Ecto neural progenitor cell (in vitro differentiated cells): Measurements from ENCODE around the gene RAI1.
A peak's percentile ranks its signal among the peaks of the same experiment; 100 is the strongest.

Source experiments
- DNase-seq: peaks from one replicate; pipeline ENCODE4 v3.0.0-alpha.2; 2018; ENCODE audit warnings: low spot score

Gene RAI1

DNA sequence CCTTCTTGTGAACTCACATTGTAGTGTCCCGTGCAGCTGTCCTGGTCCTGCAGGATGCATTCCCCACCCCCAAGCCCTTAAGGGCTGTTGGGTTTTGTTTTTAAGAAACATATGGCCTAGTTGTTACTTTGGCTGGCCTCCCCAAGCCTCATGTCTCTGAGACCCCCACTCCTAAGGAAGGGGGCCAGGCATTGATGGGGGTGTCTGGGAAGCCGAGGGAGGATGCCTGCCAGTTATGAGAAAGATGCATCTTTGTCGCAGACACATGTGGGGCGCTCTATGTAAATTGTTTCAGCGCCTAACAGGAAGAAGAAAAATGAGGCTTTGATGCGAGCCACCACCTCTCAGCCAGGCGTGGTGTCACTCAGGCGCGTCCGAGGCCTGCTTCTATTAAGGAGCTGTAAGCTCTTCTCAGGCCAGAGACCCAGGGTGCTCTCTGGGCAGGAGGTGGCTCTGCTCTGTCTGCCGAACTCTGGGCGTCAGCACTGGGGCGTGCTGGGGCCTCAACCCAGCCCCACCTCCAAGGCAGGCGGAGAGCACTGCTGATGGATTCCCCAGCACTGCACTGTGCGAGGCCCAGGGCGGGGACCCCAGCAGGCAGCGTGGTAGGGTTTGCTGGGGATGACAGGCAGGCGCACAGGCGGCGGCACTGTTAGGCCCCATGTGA is 85.0 kb downstream of the RAI1 start:
- no peak for DNase-seq

DNA sequence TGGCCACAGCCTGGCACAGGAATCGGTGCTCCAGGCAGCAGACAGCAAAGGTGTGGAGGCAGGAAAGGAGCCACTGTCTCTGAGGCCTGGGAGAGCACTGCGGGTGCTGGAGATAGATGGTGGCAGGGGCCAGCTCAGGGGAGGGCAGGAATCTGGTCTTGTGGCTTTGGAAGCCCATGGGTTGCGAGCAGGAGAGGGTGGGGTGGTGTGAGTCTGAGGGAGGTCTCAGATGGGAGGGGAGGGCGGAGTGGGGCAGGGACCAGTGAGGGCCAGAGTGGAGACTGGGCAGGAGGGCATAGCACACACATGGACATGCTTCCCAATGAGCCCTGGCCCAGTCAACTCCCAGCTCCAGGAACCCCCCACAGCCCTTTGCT is 85.5 kb downstream of the RAI1 start:
- DNase-seq, result no peak

DNA sequence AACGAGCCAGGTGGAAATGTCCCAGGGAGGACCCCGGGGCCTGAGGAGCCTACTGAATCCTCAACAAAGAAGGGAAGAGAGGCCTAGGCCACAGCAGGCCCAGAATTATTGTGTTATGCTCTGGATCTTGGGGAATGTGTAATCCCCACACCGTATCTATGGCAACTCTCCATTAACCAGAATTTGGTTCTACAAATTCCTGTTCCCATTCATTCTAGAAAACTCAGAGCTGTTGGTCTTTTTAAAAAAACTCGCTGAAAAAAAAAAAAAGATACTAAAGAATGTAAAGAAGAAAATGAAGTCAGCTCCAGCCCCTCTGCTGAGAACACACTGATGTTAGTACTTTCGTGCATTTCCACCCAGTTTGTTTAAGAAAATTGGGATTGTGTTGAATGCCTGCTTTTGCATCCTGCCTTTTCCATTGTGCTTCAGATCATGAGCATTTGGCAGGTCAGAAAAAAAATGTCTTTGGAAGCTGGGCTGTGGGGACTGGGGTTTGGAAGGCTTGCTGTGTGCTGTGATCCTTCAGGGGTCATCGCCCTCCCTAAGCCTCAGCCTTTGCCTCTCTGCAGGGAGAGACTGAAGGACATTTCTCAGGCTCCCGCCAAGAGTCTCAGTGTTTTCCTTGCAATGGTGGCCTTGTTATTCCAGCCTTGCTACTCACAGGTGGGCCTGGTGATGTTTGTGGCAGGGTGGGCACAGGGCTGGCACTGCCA is 86.1 kb downstream of the RAI1 start:
- DNase-seq, result peak; percentile 73

DNA sequence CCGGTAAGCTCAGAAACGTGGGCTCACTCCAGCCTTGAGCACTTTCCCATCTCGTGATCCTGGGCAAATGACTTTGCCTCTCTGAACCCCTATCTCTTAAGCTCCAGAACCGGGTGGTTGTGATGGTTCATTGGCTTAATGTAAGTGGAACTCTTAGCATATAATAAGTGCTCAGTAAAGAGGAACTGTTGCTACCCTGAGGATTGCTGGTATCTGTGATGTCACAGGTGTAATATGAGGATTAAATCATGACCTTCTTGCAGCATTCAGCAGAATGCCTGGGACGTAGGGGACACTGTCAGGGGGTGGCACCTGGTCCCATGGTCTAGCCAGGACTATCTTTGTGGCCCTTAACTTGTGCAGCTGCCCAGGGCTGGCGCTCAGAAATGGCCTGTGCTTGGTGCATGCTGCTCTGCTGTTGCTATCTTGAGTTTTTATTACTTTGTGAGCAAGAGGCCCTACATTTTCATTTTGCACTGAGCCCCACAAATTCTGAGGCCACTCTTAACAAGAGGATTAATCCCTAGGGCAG is 86.7 kb downstream of the RAI1 start:
- no peak for DNase-seq

DNA sequence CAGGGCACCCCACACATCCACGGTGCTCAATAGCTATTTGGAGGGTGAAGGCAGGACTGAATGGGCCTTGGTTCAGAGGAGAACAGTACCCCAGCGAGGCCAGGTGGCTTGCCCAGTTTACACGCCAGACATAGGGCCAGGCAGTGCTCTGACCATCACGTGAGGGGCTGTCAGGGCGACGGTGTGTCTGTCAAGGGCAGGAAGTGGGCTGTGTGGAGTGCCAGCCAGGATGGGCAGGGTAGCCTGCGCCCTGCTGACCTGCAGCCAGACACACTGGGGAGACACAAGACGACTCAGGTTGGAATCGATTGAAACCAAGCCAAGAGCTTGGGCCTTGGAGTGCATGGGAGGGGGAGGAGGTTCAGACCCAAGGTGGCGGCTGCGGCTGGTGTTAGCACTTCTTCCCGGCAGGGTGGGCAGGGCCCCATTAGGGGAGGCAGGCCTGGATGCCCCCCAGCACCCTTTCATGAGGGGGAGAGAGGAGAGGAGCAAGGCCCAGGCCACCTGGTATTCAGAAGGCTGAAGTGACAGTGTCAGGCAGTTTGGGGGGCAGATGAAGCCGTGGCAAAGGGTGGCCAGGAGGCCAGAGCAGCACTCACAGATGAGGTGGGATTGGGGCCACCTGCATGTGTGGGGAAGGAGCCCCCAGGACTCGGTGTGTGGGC is 87.3 kb downstream of the RAI1 start:
- DNase-seq, result no peak

DNA sequence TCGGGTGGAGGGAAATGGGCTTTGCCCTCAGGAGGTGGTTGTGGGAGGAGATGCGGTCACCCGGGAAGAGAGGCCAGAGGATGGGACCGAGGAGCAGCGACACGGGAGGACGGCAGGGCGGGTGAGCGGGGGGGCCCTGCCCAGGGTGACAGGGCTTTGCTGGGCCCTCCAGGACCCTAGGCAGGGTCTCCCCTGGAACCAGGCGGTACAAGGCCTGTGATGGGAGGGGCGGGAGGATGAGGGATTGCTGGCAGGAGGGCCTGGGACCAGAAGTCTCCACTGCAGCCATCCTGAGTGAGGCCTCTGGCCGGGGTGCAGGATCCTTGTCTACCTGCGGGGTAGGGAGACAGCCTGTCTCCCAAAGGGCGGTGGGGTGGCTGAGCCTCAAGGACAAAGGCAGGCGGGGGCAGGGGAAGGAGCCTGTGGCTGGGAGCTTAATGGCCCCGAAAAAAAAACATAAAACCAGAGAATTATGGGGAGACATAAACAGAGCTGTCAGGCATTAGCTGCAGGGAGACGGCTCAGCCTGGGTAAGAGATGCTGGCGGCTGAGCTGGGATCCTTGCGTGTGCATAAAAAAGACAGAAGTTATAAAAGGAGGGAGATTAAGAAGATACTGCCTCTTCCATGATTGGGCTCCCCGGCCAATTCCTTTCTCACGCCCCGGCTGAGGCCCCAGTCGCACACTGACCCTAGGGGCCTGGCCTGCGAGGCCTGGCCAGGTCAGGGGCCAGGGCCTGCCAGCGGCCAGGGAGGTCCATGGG is 88.8 kb downstream of the RAI1 start:
- DNase-seq, result no peak

DNA sequence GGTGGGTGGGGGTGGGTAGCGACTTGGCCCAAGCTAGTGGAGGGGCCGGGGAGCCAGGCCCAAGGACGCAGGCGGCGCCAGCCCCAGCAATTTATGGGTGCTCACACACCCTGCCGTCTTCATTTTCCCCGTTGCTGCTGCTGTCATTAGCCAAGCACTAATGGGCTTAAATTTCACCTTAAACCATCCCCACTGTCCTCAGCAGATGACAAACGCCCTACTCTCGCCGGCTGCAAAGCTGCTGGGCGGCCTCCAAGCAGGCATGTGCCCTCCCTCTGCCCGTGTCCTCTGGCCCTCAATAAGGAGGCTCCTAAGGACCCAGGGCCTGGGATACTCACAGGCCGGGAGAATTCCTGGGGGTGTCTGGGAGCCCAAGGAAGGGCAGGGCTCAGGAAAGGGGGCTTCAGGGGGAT is 89.4 kb downstream of the RAI1 start:
- no peak for DNase-seq

DNA sequence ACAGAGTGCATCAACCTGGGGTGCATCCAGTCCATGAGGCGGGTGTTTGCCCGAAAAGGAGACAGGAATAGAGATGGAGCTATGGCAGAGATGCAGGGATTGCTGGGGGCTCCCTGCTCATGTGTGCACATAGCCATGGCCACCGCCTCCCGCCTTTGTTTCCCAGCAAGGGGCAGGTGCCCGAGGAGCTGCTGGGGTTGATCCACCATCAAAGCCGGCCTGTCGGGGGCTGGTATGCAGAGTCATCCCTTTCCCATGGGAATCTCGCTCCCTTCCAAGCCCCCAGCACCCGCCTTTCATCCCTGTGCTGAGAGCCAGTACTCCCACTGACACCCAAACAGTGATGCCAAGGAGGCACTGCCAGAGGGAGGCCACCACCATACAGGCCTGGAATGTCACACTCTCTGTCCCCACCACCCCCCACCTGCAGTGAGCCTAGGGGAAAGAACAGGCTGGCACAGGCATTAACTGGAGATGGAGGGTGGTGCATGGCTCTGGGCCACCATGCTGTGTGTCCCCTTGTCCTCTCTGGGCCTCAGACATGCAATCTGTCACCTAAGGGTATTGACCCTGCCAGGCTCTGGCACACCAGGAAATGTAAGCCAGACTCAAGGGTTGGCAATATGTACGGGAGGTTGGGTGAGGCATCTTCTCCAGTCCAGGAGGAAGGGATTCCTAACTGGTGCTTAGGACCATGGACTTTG is 90.4 kb downstream of the RAI1 start:
- no peak for DNase-seq

DNA sequence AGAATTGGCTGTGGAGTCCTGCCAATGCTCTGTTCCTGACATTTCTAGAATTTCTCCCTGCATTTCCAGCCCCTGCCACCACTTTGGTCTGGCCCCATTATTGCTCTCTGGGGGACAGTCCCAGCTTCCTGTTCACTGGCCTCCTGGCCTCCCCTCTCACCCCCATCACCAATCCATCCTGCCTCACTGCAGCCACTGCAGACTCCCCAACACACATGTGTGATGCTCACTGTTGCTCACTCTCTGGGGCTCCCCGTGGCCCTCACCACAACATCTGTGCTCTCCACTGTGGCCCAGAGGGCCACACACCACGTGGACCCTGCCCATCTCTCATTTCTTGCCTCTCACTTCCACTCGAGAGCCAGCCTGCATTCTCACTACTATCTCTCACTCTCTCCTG is 91.0 kb downstream of the RAI1 start:
- DNase-seq, result no peak

DNA sequence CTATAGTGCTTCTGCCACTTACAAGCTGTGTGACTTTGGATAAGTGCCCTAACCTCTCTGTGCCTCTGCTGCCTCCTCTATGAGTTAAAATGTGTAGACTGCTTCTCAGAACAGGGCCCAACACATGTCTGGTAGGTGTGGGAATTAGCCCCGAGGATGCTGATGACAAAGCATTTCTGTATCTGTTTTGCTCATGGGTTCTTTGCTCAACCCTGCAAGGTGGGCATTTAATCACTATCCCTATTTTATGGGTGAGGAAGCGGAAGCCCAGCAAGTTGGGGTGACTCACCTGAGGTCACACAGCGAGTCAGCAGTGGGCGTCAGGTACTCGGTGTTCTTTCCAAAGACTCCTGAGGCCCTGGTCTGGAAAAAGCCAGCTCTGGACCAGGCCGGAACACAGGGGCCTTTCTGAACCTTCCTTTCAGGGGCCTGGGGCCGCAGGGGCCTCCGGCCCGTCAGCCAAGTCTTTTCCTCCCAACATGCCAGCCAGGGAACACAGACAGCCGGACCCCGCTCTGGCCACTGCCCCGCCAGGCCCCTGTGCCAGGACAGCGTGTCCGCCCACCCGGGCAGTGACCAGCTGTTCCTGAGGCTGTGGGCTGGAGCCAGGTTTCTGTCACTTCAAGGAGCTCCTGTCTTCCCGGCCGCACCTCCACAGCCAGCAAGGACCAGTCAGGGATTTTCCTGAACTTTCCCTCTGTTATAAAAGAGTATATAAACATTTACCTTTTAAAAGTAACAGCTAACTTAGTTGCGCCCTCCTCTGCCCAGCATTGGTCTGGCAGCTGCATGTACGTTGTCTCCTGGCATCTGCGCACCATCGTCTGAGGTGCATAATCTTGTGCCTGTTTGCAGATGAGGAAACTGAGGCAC is 93.0 kb downstream of the RAI1 start:
- no peak for DNase-seq

DNA sequence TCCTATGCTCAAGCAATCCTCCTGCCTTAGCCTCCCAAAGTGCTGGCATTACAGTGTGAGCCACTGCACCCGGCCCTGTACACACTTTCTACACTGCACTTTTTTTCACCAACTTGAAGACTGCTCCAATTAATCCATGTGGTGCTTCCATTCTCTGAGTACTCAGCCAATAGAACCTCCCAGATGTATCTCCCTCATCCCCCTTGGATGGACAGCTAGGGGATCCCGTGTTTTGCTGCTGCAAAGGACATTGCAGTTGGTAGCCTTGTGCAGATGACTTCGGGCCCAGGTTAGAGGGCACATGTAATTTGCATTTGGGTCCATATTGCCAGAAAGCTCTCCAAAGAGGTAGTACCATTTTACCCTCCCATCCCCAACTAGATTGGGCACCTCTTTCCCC is 95.6 kb downstream of the RAI1 start:
- no peak for DNase-seq

DNA sequence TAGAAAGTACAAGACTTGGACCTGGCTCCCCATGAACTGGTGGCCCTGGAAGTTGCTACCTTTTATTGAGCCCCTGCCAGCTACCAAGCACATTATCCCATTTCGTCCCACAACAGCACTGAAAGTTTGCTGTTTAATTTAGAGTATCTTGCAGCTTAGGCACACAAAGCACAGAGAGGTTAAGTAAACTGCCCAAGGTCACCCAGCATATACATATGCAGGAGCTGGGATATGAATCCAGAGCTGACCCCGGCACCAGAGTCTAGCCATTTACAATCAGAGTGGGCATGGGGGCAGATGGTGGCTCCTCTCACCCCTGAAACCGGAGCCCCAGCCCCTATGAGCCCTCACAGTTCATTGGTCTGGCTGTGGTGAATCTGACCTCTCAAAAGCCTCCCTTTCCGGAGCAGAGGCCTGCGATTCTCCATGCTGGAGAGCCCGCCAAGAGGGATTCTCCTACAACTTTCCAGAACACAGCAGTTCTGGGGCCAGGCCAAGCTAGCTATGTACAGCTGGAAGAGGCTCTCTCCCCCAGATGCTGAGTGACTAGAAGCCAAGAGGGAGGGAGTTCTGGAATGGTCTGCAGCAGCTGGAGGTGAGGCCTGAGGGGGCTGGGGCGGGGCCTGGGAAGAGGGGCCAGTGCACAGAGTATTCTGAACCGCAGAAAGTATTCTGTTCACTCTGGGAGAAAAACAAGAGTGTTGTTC is 97.2 kb downstream of the RAI1 start:
- DNase-seq, result no peak

DNA sequence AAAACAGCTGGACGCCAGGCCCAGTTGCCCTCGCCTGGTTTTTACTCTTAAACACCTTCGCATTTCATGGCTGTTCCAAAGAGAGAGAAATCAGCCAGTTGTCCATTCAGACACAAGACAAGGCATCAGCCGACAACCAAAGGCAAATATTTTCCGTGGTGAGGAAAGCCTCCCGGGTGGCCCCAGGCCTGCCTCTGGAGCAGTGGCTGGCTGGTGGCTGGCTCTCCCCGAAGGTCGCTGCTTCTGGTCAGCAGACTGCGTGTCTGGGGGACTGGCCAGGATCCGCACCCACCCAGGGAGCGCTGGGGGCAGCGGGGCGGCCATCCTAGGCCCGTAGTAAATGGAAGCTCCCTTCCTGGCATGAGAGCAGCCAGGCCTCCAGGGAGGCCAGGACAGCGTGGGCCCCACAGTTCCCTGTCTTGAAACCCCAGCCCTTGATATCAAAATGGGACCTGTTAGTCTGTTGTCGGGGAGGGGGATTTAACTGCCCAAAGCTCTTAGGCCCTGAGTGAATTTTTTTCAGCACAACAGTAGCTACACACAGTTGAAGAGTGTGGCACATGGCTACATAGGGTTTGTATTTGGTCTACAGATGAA is 97.9 kb downstream of the RAI1 start:
- no peak for DNase-seq

DNA sequence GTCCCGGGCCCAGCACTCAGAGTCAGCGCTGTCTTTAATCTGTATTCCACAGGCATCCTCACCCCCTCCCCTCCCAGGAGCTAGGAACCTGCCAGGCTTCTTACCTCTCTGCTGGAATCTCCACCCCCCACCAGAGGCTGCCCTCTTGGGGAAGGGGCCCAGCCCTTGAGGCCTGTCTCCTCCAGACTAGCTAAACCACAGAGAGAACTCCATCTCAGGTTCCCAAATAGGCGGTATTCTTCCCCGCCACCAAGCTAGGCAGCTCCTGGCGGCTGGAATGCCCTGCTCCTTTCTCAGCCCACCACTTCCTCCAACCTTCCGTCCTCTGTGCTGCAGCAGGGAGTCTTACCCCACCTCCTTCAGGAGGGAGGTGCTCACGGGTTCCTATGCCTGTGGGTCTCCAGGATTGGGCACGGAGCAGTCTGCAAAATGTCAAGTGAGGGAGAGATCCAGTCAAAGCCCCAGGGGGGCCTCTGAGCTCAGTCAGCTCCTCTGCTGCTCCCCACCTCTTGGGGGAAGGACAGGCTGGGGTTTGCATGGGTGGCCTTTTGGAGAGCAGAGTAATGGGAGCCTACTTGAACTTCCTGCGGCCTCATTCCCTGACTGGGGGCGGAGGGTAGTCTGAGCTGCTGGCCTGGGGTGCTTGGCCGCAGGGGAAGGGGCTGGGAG is 99.8 kb downstream of the RAI1 start:
- DNase-seq, result peak; percentile 86

DNA sequence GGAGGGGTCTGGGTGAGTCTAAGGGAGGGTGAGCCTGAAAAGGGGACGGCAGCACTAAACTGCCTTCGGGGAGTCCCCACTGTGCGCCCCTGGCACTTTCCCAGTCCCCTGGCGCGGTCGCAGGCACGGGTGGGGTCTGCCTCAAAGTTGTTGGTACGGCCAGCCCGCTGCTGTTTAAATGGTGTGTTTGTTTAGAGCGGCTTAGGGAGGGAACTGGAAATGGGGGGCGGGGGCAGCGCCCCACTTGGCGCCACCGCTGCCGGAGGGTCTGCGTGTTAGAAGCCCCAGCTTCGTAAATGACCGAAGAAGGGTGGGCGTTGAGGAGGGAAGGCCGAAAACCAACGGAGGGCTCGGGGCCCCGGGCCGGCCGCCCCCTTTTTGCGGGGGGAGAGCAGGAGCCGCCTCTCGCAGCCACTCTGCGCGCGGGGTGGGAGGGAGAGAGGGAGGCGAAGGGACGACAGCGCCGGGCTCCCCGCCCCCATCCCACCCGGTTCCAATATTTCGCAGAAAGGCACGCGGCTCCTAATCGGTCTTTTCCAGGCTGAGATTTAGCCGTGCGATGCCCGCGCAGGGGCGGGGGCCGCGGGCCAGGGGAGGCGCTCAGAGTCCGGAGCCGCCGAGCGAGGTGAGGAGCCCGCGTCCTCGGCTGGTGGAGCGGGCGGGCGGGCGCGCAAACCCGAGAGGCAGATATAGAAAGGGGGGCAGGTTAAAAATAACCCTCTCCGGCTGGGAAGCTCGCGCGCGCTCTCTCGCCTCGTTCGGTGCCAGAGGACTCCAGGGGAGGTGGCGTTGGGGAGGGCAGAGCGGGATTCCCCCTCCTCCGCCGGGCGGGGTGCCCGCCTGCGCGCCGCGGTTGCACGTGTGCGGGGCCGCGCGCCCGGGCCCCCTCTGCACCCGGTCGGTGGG is 100.6 kb downstream of the RAI1 start:
- DNase-seq, result peak; percentile 79

DNA sequence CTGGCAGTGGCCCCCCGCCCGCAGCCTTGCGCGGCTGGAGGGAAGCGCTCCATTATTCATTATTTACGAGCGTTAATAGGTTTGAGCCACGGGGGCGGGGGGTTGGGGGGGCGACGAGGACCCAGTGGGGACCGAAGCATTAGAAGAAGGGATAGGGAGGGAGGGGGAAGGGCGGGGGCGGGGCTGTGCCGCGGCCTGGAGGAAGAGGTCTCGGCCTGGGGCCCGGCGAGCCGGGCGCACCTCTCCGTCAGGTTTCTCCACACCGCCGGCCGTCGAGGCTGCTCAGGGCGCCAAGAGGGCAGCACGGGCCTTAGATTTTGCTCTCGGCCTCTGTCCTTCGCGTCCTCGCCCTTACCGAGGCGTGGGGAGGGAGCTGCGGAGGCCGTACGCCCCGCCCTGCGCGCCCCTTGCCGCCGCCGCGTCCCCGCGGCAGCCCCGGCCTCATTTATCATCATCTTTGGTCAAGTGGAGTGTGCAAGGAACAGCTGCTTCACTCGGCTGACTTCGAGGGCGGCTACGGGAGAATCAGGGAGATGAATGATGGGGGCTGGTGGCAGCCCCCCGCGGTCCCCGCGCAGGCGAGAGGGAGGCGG is 101.4 kb downstream of the RAI1 start:
- DNase-seq, result peak; percentile 81

DNA sequence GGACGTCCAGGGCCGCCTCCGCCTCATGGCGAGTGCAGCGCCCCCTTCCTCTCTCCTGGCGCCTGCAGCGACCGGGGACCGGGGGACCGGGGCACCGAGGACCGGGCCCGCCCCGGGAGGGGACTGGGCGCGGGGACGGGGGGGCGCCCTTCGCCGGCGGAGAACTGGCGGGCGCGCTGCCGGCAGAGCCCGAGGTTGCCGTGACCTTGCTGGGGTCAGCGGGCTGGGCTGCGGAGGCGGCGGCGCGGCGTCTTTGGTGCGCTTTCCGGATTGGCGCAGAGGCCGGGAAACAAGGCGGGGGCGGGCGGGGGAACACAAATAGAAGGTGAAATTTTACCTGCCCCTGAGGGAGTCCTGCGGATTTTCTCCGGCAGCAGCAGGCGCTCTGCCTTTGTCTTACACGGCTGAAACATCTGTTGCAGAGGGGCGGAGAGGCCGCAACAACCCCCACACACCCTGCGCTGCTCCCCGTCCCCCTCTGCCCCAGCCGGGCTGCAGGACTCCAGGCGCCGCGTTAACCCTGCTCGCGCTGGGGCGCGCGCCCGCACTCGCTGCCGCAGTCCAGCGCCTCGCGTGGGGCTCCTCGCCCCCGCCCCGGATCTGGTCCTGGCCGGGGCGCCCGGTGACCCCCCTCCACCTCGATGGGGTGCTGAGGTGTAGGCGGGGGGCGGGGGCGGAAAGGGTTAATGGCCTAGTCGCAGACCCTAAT is 102.0 kb downstream of the RAI1 start:
- DNase-seq, result peak; percentile 88
